ENCODE data around the gene RELL1.

Gene RELL1

GRCh38 chr4:37628977-37629609 lies 57.1 kb downstream of the RELL1 start:
- CTCF ChIA-PET: interaction anchor here (0.9 kb wide), 1 partner anchor 58 kb away, joined by 4 read pairs; no protein-coding TSS in a partner anchor
- no peak for DNase-seq (ENCODE audit: extremely low spot score)
- TF ChIP-seq CTCF (IDR thresholded peaks at IDR 0.05; ENCODE audit: control extremely low read depth, extremely low read depth, low read depth, missing control alignments): no peak
- POLR2A ChIA-PET: no interaction called here

- DNase-seq (ENCODE audit: extremely low spot score): no peak
- CTCF ChIA-PET: interaction anchor here (1.4 kb wide), 1 partner anchor 9 kb away, joined by 3 read pairs; no protein-coding TSS in a partner anchor
- TF ChIP-seq CTCF (IDR thresholded peaks at IDR 0.05; ENCODE audit: control extremely low read depth, extremely low read depth, low read depth, missing control alignments): no peak
- POLR2A ChIA-PET: no interaction called here
Observed at GRCh38 chr4:37627263-37627662, 58.9 kb downstream of the RELL1 start.

DNA sequence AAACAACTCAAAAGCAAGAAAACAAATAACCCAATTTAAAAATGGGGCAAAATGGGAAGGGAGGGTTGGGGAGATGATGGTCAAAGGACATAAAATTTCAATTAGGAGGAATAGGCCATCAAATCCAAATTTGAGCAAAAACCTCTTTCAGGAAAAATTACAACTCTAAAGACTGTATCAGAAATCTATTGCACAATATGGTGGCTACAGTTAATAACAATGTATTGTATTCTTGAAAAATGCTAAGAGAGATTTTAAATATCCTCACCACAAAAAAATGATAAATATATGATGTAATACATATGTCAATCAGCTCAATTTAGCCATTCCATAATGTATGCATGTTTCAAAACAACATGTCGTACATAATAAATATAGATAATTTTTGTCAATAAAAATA lies 60.7 kb downstream of the RELL1 start:
- CTCF ChIA-PET: interaction anchor here (1.1 to 4.0 kb wide), 2 partner anchors 9 to 23 kb away, joined by 3 to 17 read pairs; no protein-coding TSS in a partner anchor
- no peak for DNase-seq (ENCODE audit: extremely low spot score)
- TF ChIP-seq CTCF (IDR thresholded peaks at IDR 0.05; ENCODE audit: control extremely low read depth, extremely low read depth, low read depth, missing control alignments): no peak
- POLR2A ChIA-PET: no interaction called here

DNA sequence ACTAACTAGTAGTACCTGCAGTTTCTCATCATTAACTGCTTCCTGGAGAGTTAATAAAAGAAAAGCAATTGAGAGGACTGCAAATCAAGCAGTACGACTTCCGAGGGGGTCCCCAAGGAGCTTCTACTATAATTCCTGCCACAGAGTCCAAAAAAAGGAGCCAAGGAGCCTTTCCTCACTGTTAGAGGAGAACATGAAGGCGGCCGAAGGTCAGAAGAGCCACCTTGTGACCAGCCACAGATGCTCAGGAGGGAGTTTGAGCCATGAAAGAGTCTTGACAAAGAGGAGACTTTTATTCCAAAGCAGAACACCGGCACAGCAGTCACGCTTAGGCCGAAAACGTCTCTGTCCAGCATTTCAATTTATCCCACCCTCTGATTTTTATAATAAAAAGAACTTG lies 62.2 kb downstream of the RELL1 start:
- no peak for TF ChIP-seq CTCF (IDR thresholded peaks at IDR 0.05; ENCODE audit: control extremely low read depth, extremely low read depth, low read depth, missing control alignments)
- ChIA-PET CTCF (interaction anchor here (1.1 to 4.0 kb wide), 2 partner anchors 10 to 21 kb away, joined by 3 to 17 read pairs; no protein-coding TSS in a partner anchor), POLR2A (no interaction called here)
- DNase-seq (ENCODE audit: extremely low spot score): no peak

GRCh38 chr4:37623125-37623524 lies 63.1 kb downstream of the RELL1 start:
- DNase-seq (ENCODE audit: extremely low spot score): no peak
- POLR2A ChIA-PET: no interaction called here
- no peak for TF ChIP-seq CTCF (IDR thresholded peaks at IDR 0.05; ENCODE audit: control extremely low read depth, extremely low read depth, low read depth, missing control alignments)
- CTCF ChIA-PET: interaction anchor here (1.1 to 4.0 kb wide), 2 partner anchors 9 to 21 kb away, joined by 3 to 17 read pairs; no protein-coding TSS in a partner anchor

- ChIA-PET CTCF (interaction anchor here (0.8 to 2.1 kb wide), 3 partner anchors 18 to 138 kb away, joined by 3 to 8 read pairs (median 3); no protein-coding TSS in a partner anchor), POLR2A (no interaction called here)
- TF ChIP-seq CTCF (IDR thresholded peaks at IDR 0.05; ENCODE audit: control extremely low read depth, extremely low read depth, low read depth, missing control alignments): no peak
- DNase-seq (ENCODE audit: extremely low spot score): no peak
Observed at GRCh38 chr4:37620176-37620575, 66.0 kb downstream of the RELL1 start.
